ACC112 (cell line): Measurements from ENCODE around the gene IL10.

Experiments
- H2AFZ ChIP-seq: fragments of 200-600 bp; sonication (generic); one replicate; pipeline ENCODE4 v1.6.0; 2017; ENCODE audit warnings: antibody characterized with exemption, low read length; ENCODE audit not compliant: unreplicated experiment
- H3K27ac ChIP-seq: fragments of 200-600 bp; sonication (generic); 2 replicates; pipeline ENCODE4 v1.5.1; 2014; ENCODE audit warnings: low read depth, mild to moderate bottlenecking, antibody characterized with exemption, low read length, moderate library complexity
- H3K27me3 ChIP-seq: fragments of 200-600 bp; sonication (generic); 2 replicates; pipeline ENCODE4 v1.6.1; 2014; ENCODE audit warnings: mild to moderate bottlenecking, antibody characterized with exemption, low read length, moderate library complexity, mixed read lengths; ENCODE audit not compliant: insufficient read depth
- H3K36me3 ChIP-seq: fragments of 200-600 bp; sonication (generic); 2 replicates; pipeline ENCODE4 v1.6.1; 2016; ENCODE audit warnings: mild to moderate bottlenecking, antibody characterized with exemption, low read length, moderate library complexity, mixed read lengths; ENCODE audit not compliant: insufficient read depth
- H3K4me1 ChIP-seq: fragments of 200-600 bp; sonication (generic); one replicate; pipeline ENCODE4 v1.6.1; 2016; ENCODE audit warnings: low read length, mixed read lengths; ENCODE audit not compliant: insufficient read depth, unreplicated experiment, control insufficient read depth
- H3K4me3 ChIP-seq: fragments of 200-600 bp; sonication (generic); 2 replicates; pipeline ENCODE4 v1.5.1; 2014; ENCODE audit warnings: mild to moderate bottlenecking, low read depth, low read length
- H3K79me2 ChIP-seq: fragments of 200-600 bp; sonication (generic); one replicate; pipeline ENCODE4 v1.6.0; 2016; ENCODE audit warnings: low read length; ENCODE audit not compliant: control insufficient read depth, unreplicated experiment, insufficient read depth

IL10 gene

GRCh38 chr1:206723462-206723804, 48.9 kb downstream of the IL10 start:
- H3K27me3 ChIP-seq: no peaks in the 10 kb centered on the region
- H3K36me3 ChIP-seq: no peaks in the 10 kb centered on the region
- peaks cover 78% of the 10 kb centered on the region for H3K79me2 ChIP-seq
- H2AFZ ChIP-seq: no peak overlapping the region
- peaks cover 38% of the 10 kb centered on the region for H3K4me1 ChIP-seq
- peak overlapping the region; percentile 86 for H3K27ac ChIP-seq
- peak overlapping the region; percentile 16 for H3K4me3 ChIP-seq

GRCh38 chr1:206722751-206723461, 49.4 kb downstream of the IL10 start:
- Histone ChIP-seq H3K4me3 (peak overlapping the region; percentile 16; the same call in 1 of the 2 replicates), H3K79me2 (peaks cover 77% of the 10 kb centered on the region), H3K36me3 (no peaks in the 10 kb centered on the region), H3K27me3 (no peaks in the 10 kb centered on the region), H3K4me1 (peaks cover 40% of the 10 kb centered on the region), H3K27ac (peak overlapping the region; percentile 86), H2AFZ (no peak overlapping the region)

- H3K4me3 ChIP-seq: no peak overlapping the region
- no peak overlapping the region for H3K27ac ChIP-seq
- no peaks in the 10 kb centered on the region for H3K27me3 ChIP-seq
- H3K4me1 ChIP-seq: peaks cover 54% of the 10 kb centered on the region
- H3K79me2 ChIP-seq: peaks cover 77% of the 10 kb centered on the region
- no peak overlapping the region for H2AFZ ChIP-seq
- H3K36me3 ChIP-seq: no peaks in the 10 kb centered on the region
Measured at GRCh38 chr1:206721454-206721853, 50.8 kb downstream of the IL10 start.

GRCh38 chr1:206719169-206719839, 53.0 kb downstream of the IL10 start:
- Histone ChIP-seq H3K36me3 (no peaks in the 10 kb centered on the region), H3K27me3 (no peaks in the 10 kb centered on the region), H3K79me2 (peaks cover 76% of the 10 kb centered on the region), H3K27ac (no peak overlapping the region), H2AFZ (no peak overlapping the region), H3K4me1 (peaks cover 53% of the 10 kb centered on the region), H3K4me3 (no peak overlapping the region)

GRCh38 chr1:206717674-206717989, 54.7 kb downstream of the IL10 start:
- Histone ChIP-seq H2AFZ (no peak overlapping the region), H3K36me3 (no peaks in the 10 kb centered on the region), H3K27ac (peak overlapping the region; percentile 61), H3K79me2 (peaks cover 83% of the 10 kb centered on the region), H3K4me3 (no peak overlapping the region), H3K4me1 (peaks cover 43% of the 10 kb centered on the region), H3K27me3 (no peaks in the 10 kb centered on the region)
